ENCODE measurements around the gene AP1M1. TPM values are rescaled to one million over a fixed set of nuclear protein-coding genes. Genes with fewer than 3 reads are reported as not detected.

The AP1M1 gene
- total RNA-seq, 1 donor from 2014 or later: 47.4 TPM

DNA sequence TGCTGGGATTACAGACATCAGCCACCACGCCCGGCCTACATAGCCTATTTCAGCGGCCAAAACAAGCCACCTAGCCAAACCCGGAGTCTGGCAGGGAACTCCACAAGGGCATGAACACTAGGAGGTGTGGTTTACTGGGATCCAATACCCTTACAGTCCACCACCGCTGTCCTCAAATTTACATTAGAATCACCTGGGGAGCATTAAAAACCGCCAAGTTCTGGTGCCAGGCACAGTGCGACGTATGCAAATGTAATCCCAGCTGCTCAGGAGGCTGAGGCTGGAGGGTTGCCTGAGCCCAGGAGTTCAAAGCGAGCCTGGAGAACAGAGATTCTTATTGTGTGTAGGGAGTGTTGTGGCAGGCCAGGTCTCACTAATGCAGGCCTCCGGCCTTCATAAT, 4.2 kb upstream of the AP1M1 start:
- TF ChIP-seq, protein P1, sequence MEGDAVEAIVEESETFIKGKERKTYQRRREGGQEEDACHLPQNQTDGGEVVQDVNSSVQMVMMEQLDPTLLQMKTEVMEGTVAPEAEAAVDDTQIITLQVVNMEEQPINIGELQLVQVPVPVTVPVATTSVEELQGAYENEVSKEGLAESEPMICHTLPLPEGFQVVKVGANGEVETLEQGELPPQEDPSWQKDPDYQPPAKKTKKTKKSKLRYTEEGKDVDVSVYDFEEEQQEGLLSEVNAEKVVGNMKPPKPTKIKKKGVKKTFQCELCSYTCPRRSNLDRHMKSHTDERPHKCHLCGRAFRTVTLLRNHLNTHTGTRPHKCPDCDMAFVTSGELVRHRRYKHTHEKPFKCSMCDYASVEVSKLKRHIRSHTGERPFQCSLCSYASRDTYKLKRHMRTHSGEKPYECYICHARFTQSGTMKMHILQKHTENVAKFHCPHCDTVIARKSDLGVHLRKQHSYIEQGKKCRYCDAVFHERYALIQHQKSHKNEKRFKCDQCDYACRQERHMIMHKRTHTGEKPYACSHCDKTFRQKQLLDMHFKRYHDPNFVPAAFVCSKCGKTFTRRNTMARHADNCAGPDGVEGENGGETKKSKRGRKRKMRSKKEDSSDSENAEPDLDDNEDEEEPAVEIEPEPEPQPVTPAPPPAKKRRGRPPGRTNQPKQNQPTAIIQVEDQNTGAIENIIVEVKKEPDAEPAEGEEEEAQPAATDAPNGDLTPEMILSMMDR (IDR thresholded peaks at IDR 0.05; ENCODE audit: unreplicated experiment): no peak
- no peaks in the 10 kb centered on the region for H3K27me3 Mint-ChIP-seq
- H3K4me3 Mint-ChIP-seq (ENCODE audit: low read depth): no peak overlapping the region
- H3K9me3 Mint-ChIP-seq (ENCODE audit: low read depth): no peaks in the 10 kb centered on the region
- H3K27ac Mint-ChIP-seq: no peak overlapping the region
- no peak for DNase-seq (ENCODE audit: low spot score, unreplicated experiment)
- peaks cover 15% of the 10 kb centered on the region for H3K4me1 Mint-ChIP-seq (ENCODE audit: low read depth)
- H3K36me3 Mint-ChIP-seq (ENCODE audit: insufficient read depth): peaks cover 8% of the 10 kb centered on the region

DNA sequence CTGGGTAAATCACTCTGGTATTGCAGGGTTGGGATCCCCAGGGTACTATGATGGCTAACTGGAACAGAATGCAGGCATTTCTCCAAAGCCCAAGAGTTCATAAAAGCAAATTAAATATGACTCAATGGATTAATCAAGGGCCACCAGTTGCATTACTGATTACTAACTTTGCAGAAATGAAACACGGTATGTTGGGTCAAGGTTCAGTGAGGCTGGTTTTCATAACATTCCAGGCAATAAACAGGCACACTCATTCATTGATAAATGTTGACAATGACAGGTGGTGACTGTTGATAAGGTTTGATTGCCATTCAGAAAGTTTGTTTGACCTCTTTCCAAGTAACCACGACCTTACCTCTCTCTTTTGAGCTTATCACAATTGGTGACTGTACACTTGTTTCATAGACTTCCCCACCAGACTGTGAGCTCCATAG, 506 bp upstream of the AP1M1 start:
- Mint-ChIP-seq H3K36me3 (ENCODE audit: insufficient read depth) (peaks cover 3% of the 10 kb centered on the region), H3K4me3 (ENCODE audit: low read depth) (peak overlapping the region; percentile 79), H3K4me1 (ENCODE audit: low read depth) (peaks cover 21% of the 10 kb centered on the region), H3K27me3 (no peaks in the 10 kb centered on the region), H3K27ac (peak overlapping the region; percentile 96), H3K9me3 (ENCODE audit: low read depth) (no peaks in the 10 kb centered on the region)
- TF ChIP-seq, protein P1 (IDR thresholded peaks at IDR 0.05; ENCODE audit: unreplicated experiment): no peak
- DNase-seq (ENCODE audit: low spot score, unreplicated experiment): no peak

DNA sequence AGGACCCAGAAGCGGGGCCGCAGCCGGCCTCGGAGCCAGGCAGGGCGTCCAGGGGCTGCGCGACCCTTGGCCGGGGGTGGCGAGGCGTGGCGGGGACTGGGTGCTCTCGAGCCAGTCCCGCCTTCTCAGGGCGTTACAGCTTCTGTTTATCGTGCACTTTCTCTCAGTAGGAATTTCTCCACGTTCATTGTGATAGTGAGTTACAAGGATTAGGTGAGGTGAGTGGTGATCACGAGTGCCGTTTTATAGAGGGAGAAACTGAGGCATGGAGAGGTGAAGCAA, 600 bp downstream of the AP1M1 start:
- peak overlapping the region; percentile 75 for H3K4me3 Mint-ChIP-seq (ENCODE audit: low read depth)
- no peak for DNase-seq (ENCODE audit: low spot score, unreplicated experiment)
- H3K36me3 Mint-ChIP-seq (ENCODE audit: insufficient read depth): peaks cover 3% of the 10 kb centered on the region
- H3K4me1 Mint-ChIP-seq (ENCODE audit: low read depth): peaks cover 21% of the 10 kb centered on the region
- TF ChIP-seq, protein P1 (IDR thresholded peaks at IDR 0.05; ENCODE audit: unreplicated experiment): no peak
- H3K27ac Mint-ChIP-seq: peak overlapping the region; percentile 62
- H3K9me3 Mint-ChIP-seq (ENCODE audit: low read depth): no peaks in the 10 kb centered on the region
- no peaks in the 10 kb centered on the region for H3K27me3 Mint-ChIP-seq

DNA sequence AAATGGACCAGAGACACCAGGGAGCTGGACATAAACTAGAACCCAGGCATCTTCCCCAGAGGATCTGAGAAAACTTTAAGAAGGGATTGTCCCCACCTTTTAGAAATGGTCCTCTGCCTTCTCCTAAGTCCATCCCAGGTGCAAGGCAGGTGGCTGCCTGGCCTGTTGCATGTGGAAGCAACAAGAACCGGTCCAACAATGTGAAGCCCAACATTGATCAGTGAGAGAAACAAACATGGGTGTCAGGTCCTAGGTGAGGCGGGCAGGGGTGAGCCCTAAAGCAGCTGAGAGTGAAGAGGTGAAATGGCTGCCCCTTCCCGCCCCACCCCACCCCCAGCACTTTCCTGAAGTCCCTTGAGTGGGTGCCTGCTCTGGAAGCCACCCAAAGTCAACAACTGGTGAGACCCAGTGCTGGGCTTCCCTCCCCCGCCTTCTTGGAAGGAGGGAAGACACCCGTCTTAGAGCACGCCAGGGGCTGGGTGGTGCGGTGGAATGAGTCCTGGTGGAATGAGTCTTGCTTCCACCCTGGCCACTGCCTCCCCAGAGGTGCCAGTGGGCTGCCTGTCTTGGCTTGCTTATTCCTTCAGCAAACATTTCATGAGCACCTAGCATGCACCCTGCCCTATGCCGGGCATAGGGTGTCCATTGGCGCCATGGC, 1.7 kb downstream of the AP1M1 start:
- TF ChIP-seq, protein P1 (IDR thresholded peaks at IDR 0.05; ENCODE audit: unreplicated experiment): no peak
- peak overlapping the region; percentile 75 for H3K4me3 Mint-ChIP-seq (ENCODE audit: low read depth)
- H3K4me1 Mint-ChIP-seq (ENCODE audit: low read depth): peaks cover 21% of the 10 kb centered on the region
- DNase-seq (ENCODE audit: low spot score, unreplicated experiment): no peak
- peak overlapping the region; percentile 69 for H3K27ac Mint-ChIP-seq
- H3K27me3 Mint-ChIP-seq: no peaks in the 10 kb centered on the region
- no peaks in the 10 kb centered on the region for H3K9me3 Mint-ChIP-seq (ENCODE audit: low read depth)
- peaks cover 2% of the 10 kb centered on the region for H3K36me3 Mint-ChIP-seq (ENCODE audit: insufficient read depth)

DNA sequence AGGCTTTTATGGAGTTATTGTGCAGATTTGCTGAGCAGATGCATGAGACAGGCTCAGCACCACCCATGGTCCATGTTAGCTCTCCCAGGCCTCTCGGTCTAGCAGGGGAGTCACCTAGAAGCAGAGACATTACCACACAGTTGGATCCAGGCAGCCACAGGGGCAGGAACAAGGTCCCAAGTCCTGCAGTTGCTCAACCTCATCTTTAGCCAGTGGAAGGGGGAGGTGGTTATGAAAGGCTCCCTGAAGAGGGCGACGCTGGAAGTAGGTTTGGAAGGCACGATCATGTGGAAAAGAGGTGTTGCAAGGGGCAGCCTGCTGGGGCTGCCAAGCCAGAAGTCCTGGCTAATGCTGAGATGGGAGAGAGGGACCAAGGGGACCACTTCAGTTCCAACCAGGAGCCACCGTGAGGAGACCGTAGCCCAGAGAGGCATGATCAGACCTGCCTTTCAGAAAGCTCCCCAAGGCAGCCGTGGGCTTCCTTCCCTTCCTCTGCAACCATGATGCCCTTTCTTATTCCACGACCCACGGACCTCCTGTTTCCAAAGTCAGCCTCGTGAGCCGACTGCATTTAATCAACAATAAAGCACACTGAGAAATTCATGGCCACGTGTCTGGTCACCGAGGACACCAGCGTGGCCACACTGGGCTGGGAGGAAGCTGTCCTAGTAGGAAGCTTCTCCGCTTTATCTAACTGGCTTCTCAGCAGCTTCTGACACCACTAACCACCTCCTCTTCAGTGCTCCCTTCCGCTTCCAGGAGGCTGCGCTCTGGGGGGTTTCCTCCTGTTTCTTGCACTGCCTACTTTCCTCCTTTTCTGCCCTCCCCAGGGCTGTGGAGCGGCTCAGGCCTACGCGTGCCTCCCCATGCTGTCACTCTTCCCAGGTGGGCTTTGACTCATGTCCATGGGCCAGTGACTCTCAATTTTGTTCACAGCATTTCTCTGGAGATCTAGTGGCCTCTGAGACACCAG, 2.6 kb downstream of the AP1M1 start:
- no peak for DNase-seq (ENCODE audit: low spot score, unreplicated experiment)
- H3K4me3 Mint-ChIP-seq (ENCODE audit: low read depth): peak overlapping the region; percentile 35
- peak overlapping the region; percentile 62 for H3K27ac Mint-ChIP-seq
- no peaks in the 10 kb centered on the region for H3K27me3 Mint-ChIP-seq
- H3K4me1 Mint-ChIP-seq (ENCODE audit: low read depth): peaks cover 21% of the 10 kb centered on the region
- TF ChIP-seq, protein P1 (IDR thresholded peaks at IDR 0.05; ENCODE audit: unreplicated experiment): no peak
- no peaks in the 10 kb centered on the region for H3K9me3 Mint-ChIP-seq (ENCODE audit: low read depth)
- H3K36me3 Mint-ChIP-seq (ENCODE audit: insufficient read depth): peaks cover 2% of the 10 kb centered on the region

All from progenitor cell of endocrine pancreas (in vitro differentiated cells).